ENCODE measurements around the gene CLN3. TPM values are rescaled to one million over a fixed set of nuclear protein-coding genes. Genes with fewer than 3 reads are reported as not detected.

CLN3 gene
- total and polyA plus RNA-seq, 9 of the 15 experiments (the other 6 are each of a cell fraction or from before 2014, with no cell fraction given), result 2.5 to 27.1 (median 11.6) TPM

DNA sequence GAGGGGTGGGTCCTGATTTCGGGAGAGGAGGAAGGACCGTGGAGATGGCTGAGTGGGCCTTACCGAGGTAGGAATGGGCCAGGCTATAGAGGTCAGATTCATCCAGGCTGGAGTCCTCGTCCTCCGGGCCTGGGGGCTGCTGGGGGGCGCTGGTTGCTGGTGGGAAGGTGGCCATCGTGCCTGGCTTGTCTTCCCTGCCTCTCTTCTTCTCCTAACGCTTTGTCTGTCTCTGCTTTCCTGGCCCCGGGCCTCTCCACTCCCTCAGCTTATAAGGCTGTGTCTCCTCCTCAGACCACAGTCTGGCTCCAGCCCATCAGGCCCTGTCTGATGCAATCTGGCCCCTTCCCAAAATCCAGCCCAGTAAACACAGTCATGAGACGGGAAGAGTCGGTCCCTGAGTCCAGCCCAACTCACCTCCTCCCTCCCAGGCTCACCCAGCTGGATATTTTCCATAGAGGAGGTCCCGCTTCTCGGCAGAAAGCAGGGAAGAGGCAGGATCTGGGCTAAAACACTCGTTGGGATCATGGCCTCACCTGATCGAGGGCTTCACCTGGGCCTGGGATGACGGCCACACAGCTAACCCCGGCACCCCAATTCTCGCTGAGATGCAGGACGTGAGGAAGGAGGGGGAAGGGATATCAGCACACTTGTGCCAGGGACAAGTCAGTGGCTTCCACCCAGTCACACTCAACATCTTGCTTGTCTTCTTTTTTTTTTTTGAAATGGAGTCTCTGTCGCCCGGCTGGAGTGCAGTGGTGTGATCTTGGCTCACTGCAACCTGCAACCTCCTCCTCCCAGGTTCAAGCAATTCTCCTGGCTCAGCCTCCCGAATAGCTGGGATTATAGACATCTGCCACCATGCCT is 47.1 kb upstream of the CLN3 start, which contains the start of gene NUPR1 (continued):
- TF ChIP-seq JUN (IDR thresholded peaks at IDR 0.05; ENCODE audit: borderline replicate concordance, low read depth, low read length), result no peak
- no peak for TF ChIP-seq JUN (CRISPR knock-in tag; IDR thresholded peaks at IDR 0.05; ENCODE audit: borderline replicate concordance)
- TF ChIP-seq MAFG (tag; conservative IDR thresholded peaks at IDR 0.05), result no peak
- TF ChIP-seq KLF13 (tag; IDR thresholded peaks at IDR 0.05; ENCODE audit: borderline replicate concordance, low read depth), result no peak
- no peak for TF ChIP-seq POLR2B (IDR thresholded peaks at IDR 0.05; ENCODE audit: low read depth, partially characterized antibody)
- no peak for TF ChIP-seq NR4A1 (CRISPR knock-in tag; IDR thresholded peaks at IDR 0.05)
- peak; percentile 91 for TF ChIP-seq NR4A1 (tag; IDR thresholded peaks at IDR 0.05)
- TF ChIP-seq BHLHE40 (IDR thresholded peaks at IDR 0.05; ENCODE audit: low read length), result no peak
- no peak for TF ChIP-seq FOS (IDR thresholded peaks at IDR 0.05; ENCODE audit: extremely low read depth, insufficient read length)
- no peak for TF ChIP-seq PHF20 (IDR thresholded peaks at IDR 0.05; ENCODE audit: partially characterized antibody)
- TF ChIP-seq, protein P1, sequence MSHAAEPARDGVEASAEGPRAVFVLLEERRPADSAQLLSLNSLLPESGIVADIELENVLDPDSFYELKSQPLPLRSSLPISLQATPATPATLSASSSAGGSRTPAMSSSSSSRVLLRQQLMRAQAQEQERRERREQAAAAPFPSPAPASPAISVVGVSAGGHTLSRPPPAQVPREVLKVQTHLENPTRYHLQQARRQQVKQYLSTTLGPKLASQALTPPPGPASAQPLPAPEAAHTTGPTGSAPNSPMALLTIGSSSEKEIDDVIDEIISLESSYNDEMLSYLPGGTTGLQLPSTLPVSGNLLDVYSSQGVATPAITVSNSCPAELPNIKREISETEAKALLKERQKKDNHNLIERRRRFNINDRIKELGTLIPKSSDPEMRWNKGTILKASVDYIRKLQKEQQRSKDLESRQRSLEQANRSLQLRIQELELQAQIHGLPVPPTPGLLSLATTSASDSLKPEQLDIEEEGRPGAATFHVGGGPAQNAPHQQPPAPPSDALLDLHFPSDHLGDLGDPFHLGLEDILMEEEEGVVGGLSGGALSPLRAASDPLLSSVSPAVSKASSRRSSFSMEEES (CRISPR knock-in tag; IDR thresholded peaks at IDR 0.05), result no peak
- TF ChIP-seq POLR2AphosphoS2 (IDR thresholded peaks at IDR 0.05; ENCODE audit: low read length), result no peak
- no peak for TF ChIP-seq MCM3 (IDR thresholded peaks at IDR 0.05)
- TF ChIP-seq ELF4 (CRISPR knock-in tag; IDR thresholded peaks at IDR 0.05), result 0 out of 2 replicates have a peak, but pooled peaks have one; percentile 18
- TF ChIP-seq KDM2B (CRISPR knock-in tag; IDR thresholded peaks at IDR 0.05), result no peak
- TF ChIP-seq, protein P2, sequence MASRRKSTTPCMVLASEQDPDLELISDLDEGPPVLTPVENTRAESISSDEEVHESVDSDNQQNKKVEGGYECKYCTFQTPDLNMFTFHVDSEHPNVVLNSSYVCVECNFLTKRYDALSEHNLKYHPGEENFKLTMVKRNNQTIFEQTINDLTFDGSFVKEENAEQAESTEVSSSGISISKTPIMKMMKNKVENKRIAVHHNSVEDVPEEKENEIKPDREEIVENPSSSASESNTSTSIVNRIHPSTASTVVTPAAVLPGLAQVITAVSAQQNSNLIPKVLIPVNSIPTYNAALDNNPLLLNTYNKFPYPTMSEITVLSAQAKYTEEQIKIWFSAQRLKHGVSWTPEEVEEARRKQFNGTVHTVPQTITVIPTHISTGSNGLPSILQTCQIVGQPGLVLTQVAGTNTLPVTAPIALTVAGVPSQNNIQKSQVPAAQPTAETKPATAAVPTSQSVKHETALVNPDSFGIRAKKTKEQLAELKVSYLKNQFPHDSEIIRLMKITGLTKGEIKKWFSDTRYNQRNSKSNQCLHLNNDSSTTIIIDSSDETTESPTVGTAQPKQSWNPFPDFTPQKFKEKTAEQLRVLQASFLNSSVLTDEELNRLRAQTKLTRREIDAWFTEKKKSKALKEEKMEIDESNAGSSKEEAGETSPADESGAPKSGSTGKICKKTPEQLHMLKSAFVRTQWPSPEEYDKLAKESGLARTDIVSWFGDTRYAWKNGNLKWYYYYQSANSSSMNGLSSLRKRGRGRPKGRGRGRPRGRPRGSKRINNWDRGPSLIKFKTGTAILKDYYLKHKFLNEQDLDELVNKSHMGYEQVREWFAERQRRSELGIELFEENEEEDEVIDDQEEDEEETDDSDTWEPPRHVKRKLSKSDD (conservative IDR thresholded peaks at IDR 0.05; ENCODE audit: low read length), result no peak
- TF ChIP-seq, protein P3, sequence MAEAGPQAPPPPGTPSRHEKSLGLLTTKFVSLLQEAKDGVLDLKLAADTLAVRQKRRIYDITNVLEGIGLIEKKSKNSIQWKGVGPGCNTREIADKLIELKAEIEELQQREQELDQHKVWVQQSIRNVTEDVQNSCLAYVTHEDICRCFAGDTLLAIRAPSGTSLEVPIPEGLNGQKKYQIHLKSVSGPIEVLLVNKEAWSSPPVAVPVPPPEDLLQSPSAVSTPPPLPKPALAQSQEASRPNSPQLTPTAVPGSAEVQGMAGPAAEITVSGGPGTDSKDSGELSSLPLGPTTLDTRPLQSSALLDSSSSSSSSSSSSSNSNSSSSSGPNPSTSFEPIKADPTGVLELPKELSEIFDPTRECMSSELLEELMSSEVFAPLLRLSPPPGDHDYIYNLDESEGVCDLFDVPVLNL (CRISPR knock-in tag; IDR thresholded peaks at IDR 0.05; ENCODE audit: low read depth), result no peak
- TF ChIP-seq MYBL2 (IDR thresholded peaks at IDR 0.05; ENCODE audit: low read depth), result no peak
- no peak for TF ChIP-seq MYBL2 (CRISPR knock-in tag; IDR thresholded peaks at IDR 0.05; ENCODE audit: borderline replicate concordance)
- TF ChIP-seq DDX20 (tag; IDR thresholded peaks at IDR 0.05; ENCODE audit: low read depth), result peak; percentile 82; the same call in 1 of the 2 replicates
- no peak; the same call in 1 of the 2 replicates for TF ChIP-seq ZNF3 (CRISPR knock-in tag; IDR thresholded peaks at IDR 0.05)
- peak; percentile 47; the same call in 1 of the 2 replicates for TF ChIP-seq JUND (IDR thresholded peaks at IDR 0.05; ENCODE audit: borderline replicate concordance, low read depth, low read length)
- TF ChIP-seq JUND (tag; IDR thresholded peaks at IDR 0.05; ENCODE audit: borderline replicate concordance, low read depth, low read length), result no peak; the same call in 2 of the 3 replicates
- TF ChIP-seq ZNF707 (CRISPR knock-in tag; conservative IDR thresholded peaks at IDR 0.05), result no peak
